Measurements from ENCODE around the gene BAIAP2.

DNA sequence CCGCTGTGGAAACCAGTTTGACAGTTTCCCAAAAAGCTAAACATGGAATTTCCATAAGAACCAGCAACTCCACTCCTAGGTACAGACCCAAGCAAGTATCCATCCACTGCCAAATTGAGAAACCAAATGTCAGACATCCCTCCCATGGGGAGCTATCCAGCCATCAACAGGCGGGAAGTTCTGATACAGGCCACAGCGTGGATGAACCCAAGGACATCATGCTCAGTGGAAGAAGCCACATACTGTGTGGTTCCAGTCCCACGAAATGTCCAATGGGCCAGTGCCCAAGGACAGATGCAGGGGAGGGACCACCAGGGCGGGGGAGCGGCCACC lies 12.6 kb upstream of the BAIAP2 start:
- TF ChIP-seq, protein P1, sequence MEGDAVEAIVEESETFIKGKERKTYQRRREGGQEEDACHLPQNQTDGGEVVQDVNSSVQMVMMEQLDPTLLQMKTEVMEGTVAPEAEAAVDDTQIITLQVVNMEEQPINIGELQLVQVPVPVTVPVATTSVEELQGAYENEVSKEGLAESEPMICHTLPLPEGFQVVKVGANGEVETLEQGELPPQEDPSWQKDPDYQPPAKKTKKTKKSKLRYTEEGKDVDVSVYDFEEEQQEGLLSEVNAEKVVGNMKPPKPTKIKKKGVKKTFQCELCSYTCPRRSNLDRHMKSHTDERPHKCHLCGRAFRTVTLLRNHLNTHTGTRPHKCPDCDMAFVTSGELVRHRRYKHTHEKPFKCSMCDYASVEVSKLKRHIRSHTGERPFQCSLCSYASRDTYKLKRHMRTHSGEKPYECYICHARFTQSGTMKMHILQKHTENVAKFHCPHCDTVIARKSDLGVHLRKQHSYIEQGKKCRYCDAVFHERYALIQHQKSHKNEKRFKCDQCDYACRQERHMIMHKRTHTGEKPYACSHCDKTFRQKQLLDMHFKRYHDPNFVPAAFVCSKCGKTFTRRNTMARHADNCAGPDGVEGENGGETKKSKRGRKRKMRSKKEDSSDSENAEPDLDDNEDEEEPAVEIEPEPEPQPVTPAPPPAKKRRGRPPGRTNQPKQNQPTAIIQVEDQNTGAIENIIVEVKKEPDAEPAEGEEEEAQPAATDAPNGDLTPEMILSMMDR (IDR thresholded peaks at IDR 0.05): no peak
- TF ChIP-seq POLR2A (IDR thresholded peaks at IDR 0.05): no peak

All from thyroid gland (tissue), 4 donors.